Right lobe of liver (tissue), 6 donors: Measurements from ENCODE around the gene AGO3. TPM values are rescaled to one million over a fixed set of nuclear protein-coding genes. Genes with fewer than 3 reads are reported as not detected.

Experiments
- ATAC-seq, 4 donors: fragments of 200-7000 bp; cut with Tn5 transposase; one replicate each; pipeline ENCODE4 v1.9.1; 2020; ENCODE audit warnings: mild to moderate bottlenecking in 4 of 4, moderate library complexity in 4 of 4
- DNase-seq, 3 donors: peaks; one replicate each; pipeline ENCODE4 v3.0.0-alpha.2; 2020
- H3K27ac ChIP-seq, 3 donors: fragments of 200-600 bp; one replicate each; pipeline ENCODE4 v1.8.0; 2022
- H3K27me3 ChIP-seq, 2 donors: fragments of 200-600 bp; one replicate each; pipeline ENCODE4 v1.8.0; 2022
- H3K36me3 ChIP-seq, 4 donors: fragments of 200-600 bp; sonication (generic) in 1 of 4; one replicate each; pipeline versions ENCODE4 v1.5.1 to v1.8.0; 2017 to 2022; ENCODE audit warnings: control low read depth in 1 of 4
- H3K4me1 ChIP-seq, 4 donors: fragments of 200-600 bp; sonication (generic) in 1 of 4; one replicate each; pipeline versions ENCODE4 v1.5.1 to v1.8.0; 2017 to 2022; ENCODE audit warnings: control low read depth in 1 of 4
- H3K4me3 ChIP-seq, 3 donors: fragments of 200-600 bp; one replicate each; pipeline ENCODE4 v1.8.0; 2022
- H3K9me3 ChIP-seq, 4 donors: fragments of 200-600 bp; sonication (generic) in 1 of 4; one replicate each; pipeline versions ENCODE4 v1.5.1 to v1.8.0; 2017 to 2022; ENCODE audit warnings: control low read depth in 1 of 4
- CTCF ChIP-seq, 4 donors: fragments of 200-600 bp in 3 of 4; fragments of 450-650 bp in 1 of 4; IDR thresholded peaks; one replicate each; pipeline versions ENCODE4 v1.5.1 to v1.8.0; 2016 to 2022; ENCODE audit warnings: antibody characterized with exemption in 4 of 4, mild to moderate bottlenecking in 2 of 4
- POLR2A ChIP-seq: fragments of 450-650 bp; IDR thresholded peaks from one replicate; pipeline ENCODE4 v1.6.1; 2017; ENCODE audit warnings: antibody characterized with exemption, mild to moderate bottlenecking
- WGBS: methylation state at CpG from one replicate; pipeline ENCODE4 v1.1.6; 2018; ENCODE audit warnings: low coverage, low lambda C conversion rate; ENCODE audit not compliant: insufficient coverage; ENCODE audit errors: missing lambda C conversion rate; 5-methylcytosine and 5-hydroxymethylcytosine counted together
- intact Hi-C, 2 donors: fragments of 100-400 bp; cut with DNase I; formaldehyde crosslinking; loops; one replicate each; pipeline versions ENCODE4 v1.11.2 to v1.14.1; 2022
- total RNA-seq, 6 experiments: library from RNA; depleted of rRNA in 2 of 6; stranded (reverse); fragments of >200 nt in 2 of 6; fragmentation: NEBNext Ultra II Directional in 3 of 6; extraction: Animal tissue kit (Norgen Biotek cat#: 25700) in 3 of 6; gene quantifications; one replicate each; pipeline versions ENCODE4 v1.1.0 to v1.2.4, GENCODE V29; 2016 to 2023
- donor health status: DM: no; HTN: yes; CAD: no.
- donor health status: DM: no; HTN: no; CAD: no.
- donor health status: DM: no; HTN: no; CAD: no.
- donor health status: DM: no; HTN: yes; CAD: no.
- donor health status: DM: no; HTN: yes; CAD: no.

AGO3 gene
- total RNA-seq, 6 experiments from 2014 or later: 7.0 to 16.2 (median 13.1) TPM

DNA sequence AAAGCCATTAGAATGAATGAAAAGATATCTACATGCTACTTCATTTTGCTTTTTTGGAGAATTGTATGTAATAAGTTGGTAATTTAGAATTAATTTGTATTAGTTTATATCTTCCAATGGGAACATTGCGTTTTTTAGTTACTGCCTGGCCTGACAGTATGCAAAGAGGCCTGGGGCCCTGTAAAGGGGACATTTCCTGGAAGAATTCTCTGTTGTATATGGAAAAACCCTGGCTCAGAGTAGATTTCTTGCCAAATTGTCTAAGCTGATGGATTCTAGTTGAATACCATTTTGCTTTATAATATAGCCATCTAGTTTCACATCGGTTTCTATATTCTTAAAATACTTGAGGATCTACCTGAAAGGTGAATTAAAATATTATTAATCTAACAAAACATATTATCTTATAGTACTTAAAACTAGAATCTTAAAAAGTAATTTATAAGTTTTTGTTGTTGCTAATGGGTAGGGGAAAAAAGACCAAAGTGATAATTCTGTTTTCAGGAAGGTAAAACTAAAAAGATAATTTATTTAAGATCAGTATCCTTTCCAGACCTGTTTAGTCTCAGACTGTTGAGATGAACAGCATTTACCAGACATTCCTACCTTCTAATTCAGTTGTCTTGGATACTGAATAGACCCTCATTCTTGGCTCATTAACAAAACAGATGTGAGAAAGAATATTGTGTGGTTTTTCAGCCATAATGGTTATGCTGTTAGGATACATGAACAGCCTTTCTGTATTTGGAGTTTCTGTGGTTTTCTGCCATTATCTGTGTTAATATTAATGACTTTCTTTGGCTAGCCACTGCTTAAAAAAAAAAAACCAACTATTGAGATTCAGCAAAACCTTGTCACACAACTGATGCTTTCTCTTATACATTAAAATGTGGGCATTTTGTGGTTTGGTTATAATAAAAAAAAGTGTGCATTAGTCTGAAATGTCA, 4.8 kb downstream of the AGO3 start:
- DNase-seq (no peak), ATAC-seq (no peak)
- Histone ChIP-seq H3K27me3 (no peaks in the 10 kb centered on the region), H3K4me1 (peaks cover 0 to 35% (median 6%) of the 10 kb centered on the region in 4 donors), H3K36me3 (no peaks in the 10 kb centered on the region), H3K9me3 (no peaks in the 10 kb centered on the region), H3K4me3 (no peak overlapping the region), H3K27ac (no peak overlapping the region)
- intact Hi-C loops: no loop called here
- TF ChIP-seq POLR2A: no peak
- no peak for TF ChIP-seq CTCF (IDR thresholded peaks at IDR 0.05)
- WGBS: 78% methylated on average over 2 of the region's 2 CpGs

DNA sequence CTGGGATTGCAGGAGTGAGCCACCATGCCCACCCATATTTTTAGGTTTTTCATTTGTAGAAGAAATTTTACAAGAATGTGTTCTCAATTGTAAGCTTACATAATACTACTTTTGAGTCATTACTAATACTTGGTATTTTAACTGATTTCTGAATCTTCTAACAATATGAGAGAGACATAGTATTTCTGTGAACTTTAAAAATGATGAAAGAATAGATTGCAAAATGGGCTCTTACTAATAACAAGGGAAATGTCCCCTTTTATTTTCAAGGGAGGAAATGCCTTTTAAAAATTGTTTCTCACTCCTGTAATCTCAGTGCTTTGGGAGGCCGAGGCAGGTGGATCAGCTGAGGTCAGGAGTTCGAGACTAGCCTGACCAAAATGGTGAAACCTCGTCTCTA, 5.9 kb downstream of the AGO3 start:
- intact Hi-C loops: no loop called here
- Histone ChIP-seq H3K9me3 (no peaks in the 10 kb centered on the region), H3K36me3 (no peaks in the 10 kb centered on the region), H3K4me1 (peaks cover 0 to 33% (median 5%) of the 10 kb centered on the region in 4 donors), H3K27me3 (no peaks in the 10 kb centered on the region), H3K4me3 (no peak overlapping the region), H3K27ac (no peak overlapping the region)
- TF ChIP-seq POLR2A: no peak
- no peak for TF ChIP-seq CTCF (IDR thresholded peaks at IDR 0.05)
- no peak for ATAC-seq
- WGBS: 74% methylated on average over 3 of the region's 3 CpGs
- DNase-seq: no peak

- TF ChIP-seq POLR2A (no peak), CTCF (IDR thresholded peaks at IDR 0.05) (no peak)
- WGBS: 100% methylated on average over 3 of the region's 3 CpGs
- no peak overlapping the region for H3K4me3 ChIP-seq
- no peak for ATAC-seq
- no peaks in the 10 kb centered on the region for H3K9me3 ChIP-seq
- no peak overlapping the region for H3K27ac ChIP-seq
- H3K36me3 ChIP-seq: no peaks in the 10 kb centered on the region
- no peak for DNase-seq
- no peaks in the 10 kb centered on the region for H3K27me3 ChIP-seq
- intact Hi-C loops: no loop called here
- H3K4me1 ChIP-seq: peaks cover 0 to 9% (median 0%) of the 10 kb centered on the region in 4 donors
Measured at GRCh38 chr1:35939484-35939883, 8.6 kb downstream of the AGO3 start.

- no peaks in the 10 kb centered on the region for H3K9me3 ChIP-seq
- intact Hi-C loops: no loop called here
- DNase-seq (no peak), ATAC-seq (no peak)
- H3K36me3 ChIP-seq: no peaks in the 10 kb centered on the region
- H3K27me3 ChIP-seq: no peaks in the 10 kb centered on the region
- no peak overlapping the region for H3K27ac ChIP-seq
- no peak for TF ChIP-seq POLR2A
- TF ChIP-seq CTCF (IDR thresholded peaks at IDR 0.05): no peak
- H3K4me3 ChIP-seq: no peak overlapping the region
- no peaks in the 10 kb centered on the region for H3K4me1 ChIP-seq
- 58% methylated on average over 2 of the region's 2 CpGs for WGBS
Measured at GRCh38 chr1:35945327-35945726, 14.4 kb downstream of the AGO3 start.
